GM12878 (cell line): ENCODE data around the gene HHAT. TPM values are rescaled to one million over a fixed set of nuclear protein-coding genes. Genes with fewer than 3 reads are reported as not detected.

Source experiments
- ATAC-seq: fragments of 200-7000 bp; cut with Tn5 transposase; 3 replicates; pipeline ENCODE4 v1.9.1; 2020; ENCODE audit warnings: mild to moderate bottlenecking, moderate library complexity
- BruUV-seq: library from RNA; stranded (reverse); fragments of 400-500 nt; replicated peaks from 2 replicates; lab custom pipeline; 2021; lab: Mats Ljungman, UMichigan
- CTCF ChIA-PET: fragments of 300-600 bp; sonication (Branson Sonifier 250); formaldehyde crosslinking; extraction: SDS; loops from one replicate; lab custom pipeline; 2021; ENCODE audit warnings: inconsistent platforms; lab: Yijun Ruan, JAX
- POLR2A ChIA-PET: fragments of 350-600 bp; formaldehyde crosslinking; extraction: SDS; loops from one replicate; lab custom pipeline; 2021; ENCODE audit warnings: inconsistent platforms; lab: Charles Lee
- RAD21 ChIA-PET: fragments of 300-600 bp; sonication (Branson Sonifier 250); formaldehyde crosslinking; loops from one replicate; lab custom pipeline; 2023; ENCODE audit warnings: antibody characterized with exemption; ENCODE audit not compliant: unreplicated experiment; lab: Charles Lee
- SMC1A ChIA-PET: fragments of 300-600 bp; sonication (Branson Sonifier 250); formaldehyde crosslinking; loops from one replicate; lab custom pipeline; 2023; ENCODE audit not compliant: unreplicated experiment, uncharacterized antibody; lab: Charles Lee
- DNase-seq: peaks from one replicate; pipeline ENCODE4 v3.0.0-alpha.2; 2011; ENCODE audit warnings: low read depth, low spot score
- FAIRE-seq: peaks from 3 replicates; lab custom pipeline; 2011; peaks lifted over from hg19 to GRCh38; lab: Jason Lieb, UNC
- H2AFZ ChIP-seq: 2 replicates; pipeline ENCODE4 v1.6.0; 2011; ENCODE audit warnings: low read depth, low read length, control low read depth; ENCODE audit not compliant: control insufficient read depth
- H3K27ac ChIP-seq: 2 replicates; pipeline ENCODE4 v1.5.1; 2011; ENCODE audit warnings: control low read depth; ENCODE audit not compliant: control insufficient read depth, insufficient read depth
- H3K27me3 ChIP-seq, 2 experiments: replicated peaks in 1 of 2; 2 replicates each; pipeline versions ENCODE4 v1.6.0 to v1.6.1; 2011; ENCODE audit warnings: low read length in 1 of 2; ENCODE audit not compliant: control insufficient read depth in 2 of 2, insufficient read depth in 2 of 2
- H3K36me3 ChIP-seq, 2 experiments: 2 replicates each; pipeline ENCODE4 v1.5.1; 2011; ENCODE audit warnings: low read length in 1 of 2; ENCODE audit not compliant: control insufficient read depth in 2 of 2, insufficient read depth in 2 of 2
- H3K4me1 ChIP-seq: 2 replicates; pipeline ENCODE4 v1.6.1; 2011; ENCODE audit warnings: mild to moderate bottlenecking, low read length, moderate library complexity, mixed read lengths; ENCODE audit not compliant: control insufficient read depth, insufficient read depth
- H3K4me2 ChIP-seq: 2 replicates; pipeline ENCODE4 v1.6.0; 2011; ENCODE audit warnings: control low read depth; ENCODE audit not compliant: control insufficient read depth, insufficient read depth
- H3K4me3 ChIP-seq: fragments of 200-600 bp; sonication (generic); 2 replicates; pipeline ENCODE4 v1.5.1; 2016
- H3K79me2 ChIP-seq: 2 replicates; pipeline ENCODE4 v1.6.0; 2011; ENCODE audit warnings: low read length; ENCODE audit not compliant: control insufficient read depth, insufficient read depth
- H3K9ac ChIP-seq: 2 replicates; pipeline ENCODE4 v1.8.0; 2011; ENCODE audit warnings: low read length, control low read depth, mixed read lengths; ENCODE audit not compliant: control insufficient read depth, insufficient read depth
- H3K9me3 ChIP-seq: replicated peaks from 3 replicates; pipeline ENCODE4 v1.5.1; 2011; ENCODE audit warnings: mild to moderate bottlenecking, low read length; ENCODE audit not compliant: control insufficient read depth, insufficient read depth
- H4K20me1 ChIP-seq: 2 replicates; pipeline ENCODE4 v1.6.0; 2011; ENCODE audit not compliant: control insufficient read depth, insufficient read depth
- ATF7 ChIP-seq: fragments of 450-650 bp; IDR thresholded peaks from 2 replicates; pipeline ENCODE4 v1.6.1; 2016; ENCODE audit warnings: low read depth, mild to moderate bottlenecking
- EZH2 ChIP-seq: IDR thresholded peaks from 2 replicates; pipeline ENCODE4 v1.6.1; 2012; ENCODE audit warnings: low read depth, mild to moderate bottlenecking, control low read depth, inconsistent platforms, low read length, borderline replicate concordance; ENCODE audit not compliant: control insufficient read depth
- MTA2 ChIP-seq: fragments of 450-650 bp; IDR thresholded peaks from 2 replicates; pipeline ENCODE4 v1.6.1; 2016; ENCODE audit warnings: low read depth, mild to moderate bottlenecking, moderate library complexity
- MXI1 ChIP-seq: fragments of 150-350 bp; IDR thresholded peaks from 2 replicates; pipeline ENCODE4 v1.6.1; 2011; ENCODE audit warnings: low read depth, mild to moderate bottlenecking, inconsistent platforms, low read length, improper control_type of control experiment
- NBN ChIP-seq: fragments of 450-650 bp; IDR thresholded peaks from 2 replicates; pipeline ENCODE4 v1.6.1; 2016
- NR2F1 ChIP-seq: fragments of 450-650 bp; conservative IDR thresholded peaks from 2 replicates; pipeline ENCODE4 v1.6.1; 2017; ENCODE audit warnings: mild to moderate bottlenecking
- PAX5 ChIP-seq: IDR thresholded peaks from 2 replicates; pipeline ENCODE4 v1.6.1; 2011; ENCODE audit warnings: low read depth, low read length, borderline replicate concordance
- PAX8 ChIP-seq: fragments of 450-650 bp; IDR thresholded peaks from 2 replicates; pipeline ENCODE4 v1.6.1; 2017; ENCODE audit warnings: mild to moderate bottlenecking, moderate library complexity
- POLR2AphosphoS2 ChIP-seq: IDR thresholded peaks from 2 replicates; pipeline ENCODE4 v1.6.1; 2011; ENCODE audit warnings: low read depth, mild to moderate bottlenecking, low read length, improper control_type of control experiment, moderate library complexity
- TCF12 ChIP-seq: IDR thresholded peaks from 2 replicates; pipeline ENCODE4 v1.6.1; 2011; ENCODE audit warnings: low read depth, mild to moderate bottlenecking, low read length
- YBX1 ChIP-seq: fragments of 450-650 bp; IDR thresholded peaks from 2 replicates; pipeline ENCODE4 v1.6.1; 2016; ENCODE audit warnings: antibody characterized with exemption
- ZNF217 ChIP-seq: fragments of 450-650 bp; IDR thresholded peaks from 2 replicates; pipeline ENCODE4 v1.6.1; 2017; ENCODE audit warnings: antibody characterized with exemption, mild to moderate bottlenecking
- WGBS: methylation state at CpG from one replicate; pipeline ENCODE4 v1.1.6; 2016; ENCODE audit warnings: low lambda C conversion rate; ENCODE audit not compliant: insufficient replicate concordance, insufficient coverage; ENCODE audit errors: missing lambda C conversion rate; 5-methylcytosine and 5-hydroxymethylcytosine counted together
- in situ Hi-C: fragments of 300-500 bp; cut with MboI; formaldehyde crosslinking; loops from 9 replicates; pipeline ENCODE4 v1.14.3; 2018; ENCODE audit warnings: mixed read lengths
- intact Hi-C: fragments of 100-400 bp; cut with micrococcal nuclease; formaldehyde crosslinking; loops from one replicate; pipeline ENCODE4 v1.14.2; 2022; ENCODE audit not compliant: unreplicated experiment
- polyA plus RNA-seq, 11 experiments: library from polyadenylated mRNA; depleted of rRNA in 4 of 11; unstranded in 6 of 11; stranded (reverse) in 5 of 11; fragments of >200 nt; fragmentation: Nextera tagmentation in 4 of 11; fragmentation: Illumina TruSeq in 1 of 11; extraction: Ambion mirVana in 4 of 11; extraction: Trizol in 1 of 11; gene quantifications; 1 replicate in 1 of 11; 2 replicates in 10 of 11; pipeline versions ENCODE4 v1.2.1 to v1.2.3, GENCODE V29; 2011 to 2016; ENCODE audit warnings: inconsistent platforms in 2 of 11, missing spikeins in 2 of 11, low read depth in 1 of 11
- total RNA-seq, 4 experiments: library from RNA; depleted of rRNA in 3 of 4; stranded (reverse); fragments of >200 nt in 3 of 4; fragmentation: Illumina TruSeq in 1 of 4; extraction: Trizol in 1 of 4; gene quantifications; 2 replicates each; pipeline versions ENCODE4 v1.2.1 to v1.2.3, GENCODE V29; 2013 to 2021
- TF ChIP-seq, protein P1 (sequence below): IDR thresholded peaks from 2 replicates; pipeline ENCODE4 v1.6.1; 2012; ENCODE audit warnings: low read depth, low read length, improper control_type of control experiment
- TF ChIP-seq, protein P2 (sequence below): fragments of 450-650 bp; IDR thresholded peaks from 2 replicates; pipeline ENCODE4 v1.6.1; 2017; ENCODE audit warnings: mild to moderate bottlenecking, moderate library complexity
- TF ChIP-seq, protein P3 (sequence below): fragments of 450-650 bp; IDR thresholded peaks from 2 replicates; pipeline ENCODE4 v1.6.1; 2014; ENCODE audit warnings: mild to moderate bottlenecking
- TF ChIP-seq, protein P4 (sequence below): fragments of 150-350 bp; IDR thresholded peaks from 2 replicates; pipeline ENCODE4 v1.6.1; 2016; ENCODE audit warnings: low read depth, low read length

HHAT gene
- total and polyA plus RNA-seq, 10 of the 15 experiments (the other 5 are each of a cell fraction or from before 2014, with no cell fraction given), result 1.2 to 37.6 (median 2.6) TPM

DNA sequence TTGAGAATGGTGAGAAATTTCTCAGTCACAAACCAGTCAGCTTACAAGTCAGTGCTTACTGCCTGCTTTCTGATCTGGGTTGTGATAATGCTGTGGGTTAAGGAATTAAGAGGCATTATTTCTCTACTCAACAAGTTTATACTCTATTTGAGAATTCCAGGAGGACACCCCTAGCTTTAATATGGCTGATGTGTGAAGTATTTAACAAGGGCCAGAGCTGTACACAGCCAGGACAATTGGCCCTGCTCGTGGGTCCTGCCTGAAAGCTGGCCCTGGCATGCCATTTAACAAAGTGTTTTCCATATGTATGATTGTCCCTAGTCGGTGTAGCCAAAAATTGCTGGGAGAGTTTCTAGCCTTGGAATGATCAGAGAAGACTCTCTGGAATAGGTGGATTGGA is 43.2 kb downstream of the HHAT start:
- ChIA-PET POLR2A (interaction anchor here (0.5 to 4.3 kb wide), 4 partner anchors 11 to 61 kb away, joined by 3 to 29 read pairs (median 6); no protein-coding TSS in a partner anchor), SMC1A (interaction anchor here (0.8 to 15.0 kb wide), 5 partner anchors 8 to 31 kb away, joined by 3 to 683 read pairs (median 4); no protein-coding TSS in a partner anchor), RAD21 (interaction anchor here (0.9 to 9.2 kb wide), 3 partner anchors 9 to 27 kb away, joined by 5 to 415 read pairs (median 7); no protein-coding TSS in a partner anchor), CTCF (interaction anchor here (1.0 to 9.5 kb wide), 5 partner anchors 11 to 28 kb away, joined by 4 to 379 read pairs (median 8); no protein-coding TSS in a partner anchor)
- Histone ChIP-seq H3K27ac (no peak overlapping the region), H2AFZ (no peak overlapping the region), H3K4me2 (no peak overlapping the region), H3K79me2 (no peaks in the 10 kb centered on the region), H3K9me3 (no peaks in the 10 kb centered on the region), H3K27me3 (no peaks in the 10 kb centered on the region), H3K9ac (no peak overlapping the region), H3K4me3 (no peak overlapping the region), H3K4me1 (no peaks in the 10 kb centered on the region), H4K20me1 (no peaks in the 10 kb centered on the region), H3K36me3 (no peaks in the 10 kb centered on the region)
- no peak for DNase-seq
- ATAC-seq, result no peak
- in situ Hi-C loops (no loop called here), intact Hi-C loops (no loop called here)
- 67% methylated on average over 2 of the region's 2 CpGs for WGBS
- no TSS peak for BruUV-seq
- no peak for FAIRE-seq
- TF ChIP-seq POLR2AphosphoS2 (no peak), NR2F1 (no peak), ATF7 (no peak), EZH2 (no peak), TCF12 (no peak), MTA2 (no peak), PAX8 (no peak), YBX1 (no peak), NBN (no peak), ZNF217 (no peak), MXI1 (no peak), PAX5 (no peak)
- TF ChIP-seq, protein P1, sequence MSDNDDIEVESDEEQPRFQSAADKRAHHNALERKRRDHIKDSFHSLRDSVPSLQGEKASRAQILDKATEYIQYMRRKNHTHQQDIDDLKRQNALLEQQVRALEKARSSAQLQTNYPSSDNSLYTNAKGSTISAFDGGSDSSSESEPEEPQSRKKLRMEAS, result no peak
- TF ChIP-seq, protein P2, sequence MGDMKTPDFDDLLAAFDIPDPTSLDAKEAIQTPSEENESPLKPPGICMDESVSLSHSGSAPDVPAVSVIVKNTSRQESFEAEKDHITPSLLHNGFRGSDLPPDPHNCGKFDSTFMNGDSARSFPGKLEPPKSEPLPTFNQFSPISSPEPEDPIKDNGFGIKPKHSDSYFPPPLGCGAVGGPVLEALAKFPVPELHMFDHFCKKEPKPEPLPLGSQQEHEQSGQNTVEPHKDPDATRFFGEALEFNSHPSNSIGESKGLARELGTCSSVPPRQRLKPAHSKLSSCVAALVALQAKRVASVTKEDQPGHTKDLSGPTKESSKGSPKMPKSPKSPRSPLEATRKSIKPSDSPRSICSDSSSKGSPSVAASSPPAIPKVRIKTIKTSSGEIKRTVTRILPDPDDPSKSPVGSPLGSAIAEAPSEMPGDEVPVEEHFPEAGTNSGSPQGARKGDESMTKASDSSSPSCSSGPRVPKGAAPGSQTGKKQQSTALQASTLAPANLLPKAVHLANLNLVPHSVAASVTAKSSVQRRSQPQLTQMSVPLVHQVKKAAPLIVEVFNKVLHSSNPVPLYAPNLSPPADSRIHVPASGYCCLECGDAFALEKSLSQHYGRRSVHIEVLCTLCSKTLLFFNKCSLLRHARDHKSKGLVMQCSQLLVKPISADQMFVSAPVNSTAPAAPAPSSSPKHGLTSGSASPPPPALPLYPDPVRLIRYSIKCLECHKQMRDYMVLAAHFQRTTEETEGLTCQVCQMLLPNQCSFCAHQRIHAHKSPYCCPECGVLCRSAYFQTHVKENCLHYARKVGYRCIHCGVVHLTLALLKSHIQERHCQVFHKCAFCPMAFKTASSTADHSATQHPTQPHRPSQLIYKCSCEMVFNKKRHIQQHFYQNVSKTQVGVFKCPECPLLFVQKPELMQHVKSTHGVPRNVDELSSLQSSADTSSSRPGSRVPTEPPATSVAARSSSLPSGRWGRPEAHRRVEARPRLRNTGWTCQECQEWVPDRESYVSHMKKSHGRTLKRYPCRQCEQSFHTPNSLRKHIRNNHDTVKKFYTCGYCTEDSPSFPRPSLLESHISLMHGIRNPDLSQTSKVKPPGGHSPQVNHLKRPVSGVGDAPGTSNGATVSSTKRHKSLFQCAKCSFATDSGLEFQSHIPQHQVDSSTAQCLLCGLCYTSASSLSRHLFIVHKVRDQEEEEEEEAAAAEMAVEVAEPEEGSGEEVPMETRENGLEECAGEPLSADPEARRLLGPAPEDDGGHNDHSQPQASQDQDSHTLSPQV, result no peak
- TF ChIP-seq, protein P3, sequence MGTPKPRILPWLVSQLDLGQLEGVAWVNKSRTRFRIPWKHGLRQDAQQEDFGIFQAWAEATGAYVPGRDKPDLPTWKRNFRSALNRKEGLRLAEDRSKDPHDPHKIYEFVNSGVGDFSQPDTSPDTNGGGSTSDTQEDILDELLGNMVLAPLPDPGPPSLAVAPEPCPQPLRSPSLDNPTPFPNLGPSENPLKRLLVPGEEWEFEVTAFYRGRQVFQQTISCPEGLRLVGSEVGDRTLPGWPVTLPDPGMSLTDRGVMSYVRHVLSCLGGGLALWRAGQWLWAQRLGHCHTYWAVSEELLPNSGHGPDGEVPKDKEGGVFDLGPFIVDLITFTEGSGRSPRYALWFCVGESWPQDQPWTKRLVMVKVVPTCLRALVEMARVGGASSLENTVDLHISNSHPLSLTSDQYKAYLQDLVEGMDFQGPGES, result no peak
- TF ChIP-seq, protein P4, sequence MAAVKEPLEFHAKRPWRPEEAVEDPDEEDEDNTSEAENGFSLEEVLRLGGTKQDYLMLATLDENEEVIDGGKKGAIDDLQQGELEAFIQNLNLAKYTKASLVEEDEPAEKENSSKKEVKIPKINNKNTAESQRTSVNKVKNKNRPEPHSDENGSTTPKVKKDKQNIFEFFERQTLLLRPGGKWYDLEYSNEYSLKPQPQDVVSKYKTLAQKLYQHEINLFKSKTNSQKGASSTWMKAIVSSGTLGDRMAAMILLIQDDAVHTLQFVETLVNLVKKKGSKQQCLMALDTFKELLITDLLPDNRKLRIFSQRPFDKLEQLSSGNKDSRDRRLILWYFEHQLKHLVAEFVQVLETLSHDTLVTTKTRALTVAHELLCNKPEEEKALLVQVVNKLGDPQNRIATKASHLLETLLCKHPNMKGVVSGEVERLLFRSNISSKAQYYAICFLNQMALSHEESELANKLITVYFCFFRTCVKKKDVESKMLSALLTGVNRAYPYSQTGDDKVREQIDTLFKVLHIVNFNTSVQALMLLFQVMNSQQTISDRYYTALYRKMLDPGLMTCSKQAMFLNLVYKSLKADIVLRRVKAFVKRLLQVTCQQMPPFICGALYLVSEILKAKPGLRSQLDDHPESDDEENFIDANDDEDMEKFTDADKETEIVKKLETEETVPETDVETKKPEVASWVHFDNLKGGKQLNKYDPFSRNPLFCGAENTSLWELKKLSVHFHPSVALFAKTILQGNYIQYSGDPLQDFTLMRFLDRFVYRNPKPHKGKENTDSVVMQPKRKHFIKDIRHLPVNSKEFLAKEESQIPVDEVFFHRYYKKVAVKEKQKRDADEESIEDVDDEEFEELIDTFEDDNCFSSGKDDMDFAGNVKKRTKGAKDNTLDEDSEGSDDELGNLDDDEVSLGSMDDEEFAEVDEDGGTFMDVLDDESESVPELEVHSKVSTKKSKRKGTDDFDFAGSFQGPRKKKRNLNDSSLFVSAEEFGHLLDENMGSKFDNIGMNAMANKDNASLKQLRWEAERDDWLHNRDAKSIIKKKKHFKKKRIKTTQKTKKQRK, result no peak
